HepG2 (cell line): ENCODE data around the gene AGBL1. TPM values are rescaled to one million over a fixed set of nuclear protein-coding genes. Genes with fewer than 3 reads are reported as not detected.

Experiments used
- ATAC-seq: fragments of 200-7000 bp; cut with Tn5 transposase; 3 replicates; pipeline ENCODE4 v1.9.1; 2020; ENCODE audit warnings: mild to moderate bottlenecking, moderate library complexity
- BruUV-seq: library from RNA; stranded (reverse); fragments of 400-500 nt; replicated peaks from 2 replicates; lab custom pipeline; 2021; lab: Mats Ljungman, UMichigan
- CTCF ChIA-PET: fragments of 300-600 bp; formaldehyde crosslinking; extraction: SDS; loops from one replicate; lab custom pipeline; 2021; ENCODE audit warnings: low total read pairs, inconsistent platforms, low intra/inter-chr PET ratio; lab: Yijun Ruan, JAX
- POLR2A ChIA-PET: fragments of 350-600 bp; sonication (Branson Sonifier 250); formaldehyde crosslinking; loops from one replicate; lab custom pipeline; 2020; ENCODE audit warnings: antibody characterized with exemption, inconsistent platforms; lab: Yijun Ruan, JAX
- DNase-seq: peaks from one replicate; pipeline ENCODE4 v3.0.0-alpha.2; 2015; ENCODE audit warnings: low spot score
- FAIRE-seq: peaks from 3 replicates; lab custom pipeline; 2011; peaks lifted over from hg19 to GRCh38; lab: Jason Lieb, UNC
- H2AFZ ChIP-seq: one replicate; pipeline ENCODE4 v1.6.1; 2011; ENCODE audit warnings: low read length, inconsistent platforms
- H3K27ac ChIP-seq: fragments of 300-600 bp; 3 replicates; pipeline ENCODE4 v1.8.0; 2011; ENCODE audit warnings: mixed run types, mild to moderate bottlenecking, mixed read lengths, low read length, inconsistent platforms; ENCODE audit not compliant: insufficient read depth; ENCODE audit errors: extremely low read length
- H3K27me3 ChIP-seq, 2 experiments: fragments of 200-600 bp in 1 of 2; 2 replicates in 1 of 2; 3 replicates in 1 of 2; pipeline versions ENCODE4 v1.6.0 to v1.8.0; 2011; ENCODE audit warnings: low read length in 2 of 2, mild to moderate bottlenecking in 2 of 2, moderate library complexity in 2 of 2, inconsistent platforms in 1 of 2; ENCODE audit not compliant: insufficient read depth in 2 of 2, control insufficient read depth in 1 of 2
- H3K36me3 ChIP-seq, 2 experiments: fragments of 200-600 bp in 1 of 2; replicated peaks in 1 of 2; 2 replicates in 1 of 2; 3 replicates in 1 of 2; pipeline versions ENCODE4 v1.5.1 to v1.8.0; 2011; ENCODE audit warnings: low read length in 2 of 2, inconsistent platforms in 1 of 2; ENCODE audit not compliant: insufficient read depth in 2 of 2, control insufficient read depth in 1 of 2
- H3K4me1 ChIP-seq: 2 replicates; pipeline ENCODE4 v1.5.1; 2012; ENCODE audit warnings: low read length, inconsistent platforms; ENCODE audit not compliant: insufficient read depth
- H3K4me2 ChIP-seq: 2 replicates; pipeline ENCODE4 v1.6.0; 2011; ENCODE audit warnings: low read depth, low read length, inconsistent platforms
- H3K4me3 ChIP-seq, 3 experiments: fragments of 200-600 bp in 1 of 3; sonication (generic), shearing (Covaris generic) in 1 of 3; replicated peaks in 1 of 3; 2 replicates each; pipeline ENCODE4 v1.5.1; 2011 to 2016; ENCODE audit warnings: low read length in 3 of 3, inconsistent platforms in 2 of 3, low read depth in 2 of 3, mild to moderate bottlenecking in 2 of 3, control low read depth in 1 of 3, mixed read lengths in 1 of 3; ENCODE audit not compliant: insufficient read depth in 1 of 3
- H3K79me2 ChIP-seq: one replicate; pipeline ENCODE4 v1.6.1; 2011; ENCODE audit warnings: low read length, inconsistent platforms; ENCODE audit not compliant: insufficient read depth
- H3K9ac ChIP-seq: 2 replicates; pipeline ENCODE4 v1.6.0; 2011; ENCODE audit warnings: mild to moderate bottlenecking, low read depth, low read length, inconsistent platforms; ENCODE audit not compliant: insufficient read depth
- H3K9me3 ChIP-seq: 2 replicates; pipeline ENCODE4 v1.5.1; 2012; ENCODE audit warnings: mild to moderate bottlenecking, low read length
- H4K20me1 ChIP-seq: 2 replicates; pipeline ENCODE4 v1.6.0; 2011; ENCODE audit warnings: inconsistent platforms, mild to moderate bottlenecking, low read length, moderate library complexity; ENCODE audit not compliant: insufficient read depth
- CENPX ChIP-seq: sonication (generic); formaldehyde crosslinking; IDR thresholded peaks from 2 replicates; pipeline ENCODE4 v1.9.0; 2021; ENCODE audit warnings: mild to moderate bottlenecking, missing genetic modification reagents, moderate library complexity
- FOXO1 ChIP-seq: sonication (generic); formaldehyde crosslinking; IDR thresholded peaks from 2 replicates; pipeline ENCODE4 v1.4.0; 2020; ENCODE audit warnings: missing genetic modification reagents
- ZNF670 ChIP-seq: sonication (generic); formaldehyde crosslinking; IDR thresholded peaks from 2 replicates; pipeline ENCODE4 v1.8.0; 2022; ENCODE audit warnings: mild to moderate bottlenecking, missing genetic modification reagents, borderline replicate concordance
- ZNF83 ChIP-seq: sonication (generic); formaldehyde crosslinking; IDR thresholded peaks from 2 replicates; pipeline ENCODE4 v1.4.0; 2020; ENCODE audit warnings: missing genetic modification reagents, mild to moderate bottlenecking, borderline replicate concordance
- WGBS: methylation state at CpG from one replicate; pipeline ENCODE4 v1.1.6; 2017; ENCODE audit warnings: low lambda C conversion rate; 5-methylcytosine and 5-hydroxymethylcytosine counted together
- in situ Hi-C: cut with HindIII; loops from 2 replicates; pipeline ENCODE4 v1.10.0; 2017; ENCODE audit warnings: low pct_unique_long_range_greater_than_20kb; ENCODE audit not compliant: extremely low pct_ligation_motif_present
- intact Hi-C: fragments of 100-400 bp; cut with micrococcal nuclease; formaldehyde crosslinking; loops from one replicate; pipeline ENCODE4 v1.10.0; 2022; ENCODE audit not compliant: unreplicated experiment
- polyA plus RNA-seq, 8 experiments: library from polyadenylated mRNA; depleted of rRNA in 3 of 8; stranded (reverse) in 7 of 8; unstranded in 1 of 8; fragments of >200 nt; fragmentation: Illumina TruSeq in 4 of 8; extraction: Trizol in 4 of 8; gene quantifications; 2 replicates each; pipeline versions ENCODE4 v1.2.1 to v1.2.3, GENCODE V29; 2011 to 2016; ENCODE audit warnings: low read depth in 4 of 8, missing spikeins in 1 of 8, mixed read lengths in 1 of 8; ENCODE audit not compliant: insufficient read depth in 1 of 8
- total RNA-seq, 5 experiments: library from RNA; depleted of rRNA; stranded (reverse); fragments of >200 nt; fragmentation: Illumina TruSeq; extraction: Trizol; gene quantifications; 2 replicates each; pipeline ENCODE4 v1.2.3, GENCODE V29; 2016; ENCODE audit warnings: low read depth in 1 of 5

AGBL1 gene
- total and polyA plus RNA-seq, 2 of the 13 experiments (the other 11 are each of a cell fraction or from before 2014, with no cell fraction given): 0.01 TPM; not detected in 1

- intact Hi-C loops: no loop called here
- no peak overlapping the region for H3K9ac ChIP-seq
- POLR2A ChIA-PET: no interaction called here
- no peak for TF ChIP-seq ZNF83 (CRISPR knock-in tag)
- TF ChIP-seq, all 625 proteins: peak for 0
- no peak for ATAC-seq
- 5% methylated on average over 2 of the region's 2 CpGs for WGBS
- FAIRE-seq: no peak
- H4K20me1 ChIP-seq: no peaks in the 10 kb centered on the region
- H2AFZ ChIP-seq: no peak overlapping the region
- CTCF ChIA-PET: no interaction called here
- H3K36me3 ChIP-seq: no peaks in the 10 kb centered on the region
- H3K4me2 ChIP-seq: no peak overlapping the region
- H3K9me3 ChIP-seq: peaks cover 76% of the 10 kb centered on the region
- H3K27ac ChIP-seq: no peak overlapping the region
- no TSS peak for BruUV-seq
- H3K79me2 ChIP-seq: no peaks in the 10 kb centered on the region
- DNase-seq: no peak
- H3K4me3 ChIP-seq: no peak overlapping the region
- H3K4me1 ChIP-seq: no peaks in the 10 kb centered on the region
- no peaks in the 10 kb centered on the region for H3K27me3 ChIP-seq
- in situ Hi-C loops: no loop called here
These were observed 426.7 kb downstream of the AGBL1 start for GRCh38 chr15:86506401-86506800.

GRCh38 chr15:86515625-86516024 is 436.0 kb downstream of the AGBL1 start:
- 2% methylated on average over 4 of the region's 4 CpGs for WGBS
- Histone ChIP-seq H3K4me2 (no peak overlapping the region), H3K9ac (no peak overlapping the region), H2AFZ (no peak overlapping the region), H3K4me1 (no peaks in the 10 kb centered on the region), H3K4me3 (no peak overlapping the region), H3K27ac (no peak overlapping the region), H3K79me2 (no peaks in the 10 kb centered on the region), H3K9me3 (peaks cover 81% of the 10 kb centered on the region), H3K36me3 (no peaks in the 10 kb centered on the region), H4K20me1 (no peaks in the 10 kb centered on the region), H3K27me3 (no peaks in the 10 kb centered on the region)
- FAIRE-seq: no peak
- DNase-seq: no peak
- no TSS peak for BruUV-seq
- ATAC-seq: no peak
- in situ Hi-C loops: no loop called here
- ChIA-PET CTCF (no interaction called here), POLR2A (no interaction called here)
- TF ChIP-seq ZNF670 (CRISPR knock-in tag) (no peak), FOXO1 (CRISPR knock-in tag) (no peak), CENPX (no peak)
- intact Hi-C loops: no loop called here
